Endothelial cell of umbilical vein (primary cell): Measurements from ENCODE around the gene RGS12. TPM values are rescaled to one million over a fixed set of nuclear protein-coding genes. Genes with fewer than 3 reads are reported as not detected.

Experiments used
- BruUV-seq: library from RNA; stranded (reverse); fragments of 400-500 nt; replicated peaks from 2 replicates; lab custom pipeline; 2021; lab: Mats Ljungman, UMichigan
- CTCF ChIA-PET: fragments of 300-600, 350-600 bp; sonication (Branson Sonifier 250); formaldehyde crosslinking; loops from one replicate; lab custom pipeline; 2021; ENCODE audit warnings: antibody characterized with exemption, inconsistent platforms; lab: Charles Lee
- POLR2A ChIA-PET: fragments of 300-600, 350-600 bp; sonication (Branson Sonifier 250); formaldehyde crosslinking; loops from one replicate; lab custom pipeline; 2021; ENCODE audit warnings: antibody characterized with exemption, inconsistent platforms; lab: Charles Lee
- DNase-seq: peaks from one replicate; pipeline ENCODE4 v3.0.0-alpha.2; 2011; ENCODE audit warnings: low read depth, low spot score
- FAIRE-seq: peaks from 2 replicates; lab custom pipeline; 2011; peaks lifted over from hg19 to GRCh38; lab: Jason Lieb, UNC
- H2AFZ ChIP-seq: 2 replicates; pipeline ENCODE4 v1.6.0; 2012; ENCODE audit warnings: low read depth, low read length, control low read depth, inconsistent platforms
- H3K27ac ChIP-seq: 2 replicates; pipeline ENCODE4 v1.5.1; 2011; ENCODE audit warnings: low read depth, mild to moderate bottlenecking, control low read depth, low read length, moderate library complexity; ENCODE audit not compliant: insufficient read depth
- H3K27me3 ChIP-seq, 2 experiments: 2 replicates each; pipeline versions ENCODE4 v1.6.0 to v1.6.1; 2011; ENCODE audit warnings: low read length in 2 of 2, mixed read lengths in 1 of 2; ENCODE audit not compliant: control insufficient read depth in 2 of 2, insufficient read depth in 2 of 2
- H3K36me3 ChIP-seq, 2 experiments: 2 replicates in 1 of 2; 3 replicates in 1 of 2; pipeline ENCODE4 v1.5.1; 2011; ENCODE audit warnings: low read length in 2 of 2, mild to moderate bottlenecking in 1 of 2, moderate library complexity in 1 of 2; ENCODE audit not compliant: control insufficient read depth in 2 of 2, insufficient read depth in 2 of 2; ENCODE audit errors: extremely low read depth in 1 of 2
- H3K4me1 ChIP-seq: 3 replicates; pipeline ENCODE4 v1.5.1; 2011; ENCODE audit warnings: mild to moderate bottlenecking, low read length; ENCODE audit not compliant: control insufficient read depth, insufficient read depth; ENCODE audit errors: extremely low read depth
- H3K4me2 ChIP-seq: 2 replicates; pipeline ENCODE4 v1.6.1; 2011; ENCODE audit warnings: low read length, control low read depth, mixed read lengths; ENCODE audit not compliant: insufficient read depth
- H3K4me3 ChIP-seq, 3 experiments: fragments of 200-600 bp in 1 of 3; sonication (generic), shearing (Covaris generic) in 1 of 3; replicated peaks in 1 of 3; 2 replicates each; pipeline ENCODE4 v1.5.1; 2011 to 2016; ENCODE audit warnings: control low read depth in 3 of 3, low read length in 3 of 3, mild to moderate bottlenecking in 2 of 3, inconsistent platforms in 1 of 3, low read depth in 1 of 3, moderate library complexity in 1 of 3; ENCODE audit not compliant: insufficient read depth in 1 of 3
- H3K79me2 ChIP-seq: 2 replicates; pipeline ENCODE4 v1.6.0; 2012; ENCODE audit warnings: low read length, inconsistent platforms; ENCODE audit not compliant: control insufficient read depth, insufficient read depth
- H3K9ac ChIP-seq: replicated peaks from 2 replicates; pipeline ENCODE3; 2011; ENCODE audit warnings: low read length, control low read depth; ENCODE audit not compliant: insufficient read depth; ENCODE audit errors: extremely low read depth
- H3K9me1 ChIP-seq: replicated peaks from 3 replicates; pipeline ENCODE4 v1.6.0; 2011; ENCODE audit warnings: mild to moderate bottlenecking, low read length; ENCODE audit not compliant: control insufficient read depth, insufficient read depth; ENCODE audit errors: extremely low read depth
- H3K9me3 ChIP-seq: replicated peaks from 2 replicates; pipeline ENCODE4 v1.5.1; 2012; ENCODE audit warnings: low read length, inconsistent platforms; ENCODE audit not compliant: control insufficient read depth, insufficient read depth
- H4K20me1 ChIP-seq: replicated peaks from 2 replicates; pipeline ENCODE3; 2011; ENCODE audit warnings: mild to moderate bottlenecking, low read length; ENCODE audit not compliant: control insufficient read depth, insufficient read depth; ENCODE audit errors: extremely low read depth
- EZH2 ChIP-seq: IDR thresholded peaks from 2 replicates; pipeline ENCODE4 v1.6.1; 2012; ENCODE audit warnings: borderline replicate concordance, low read depth, mild to moderate bottlenecking, moderate library complexity, low read length, inconsistent platforms; ENCODE audit not compliant: severe bottlenecking
- GATA2 ChIP-seq: IDR thresholded peaks from 2 replicates; pipeline ENCODE4 v1.7.0; 2011; ENCODE audit warnings: low read depth, mild to moderate bottlenecking, moderate library complexity, mixed read lengths, low read length; ENCODE audit not compliant: insufficient read length, insufficient read depth
- JUN ChIP-seq: IDR thresholded peaks from 2 replicates; pipeline ENCODE4 v1.6.1; 2011; ENCODE audit warnings: borderline replicate concordance, low read depth; ENCODE audit not compliant: insufficient read length, insufficient read depth
- MYC ChIP-seq: IDR thresholded peaks from one replicate; pipeline ENCODE4 v1.6.1; 2011; ENCODE audit warnings: mild to moderate bottlenecking, low read depth, low read length
- POLR2A ChIP-seq: IDR thresholded peaks from 2 replicates; pipeline ENCODE4 v1.6.1; 2012; ENCODE audit warnings: low read depth, mild to moderate bottlenecking, control low read depth, low read length
- POLR2AphosphoS5 ChIP-seq: IDR thresholded peaks from 2 replicates; pipeline ENCODE4 v1.6.1; 2012; ENCODE audit warnings: low read depth, mild to moderate bottlenecking, control low read depth, low read length, moderate library complexity; ENCODE audit not compliant: insufficient read depth
- dilution Hi-C: fragments of 300-500 bp; cut with MboI; formaldehyde crosslinking; loops from one replicate; pipeline ENCODE4 v1.15.0; 2019; ENCODE audit warnings: low sequenced_read_pairs; ENCODE audit not compliant: extremely low pct_ligation_motif_present
- intact Hi-C: fragments of 100-400 bp; cut with micrococcal nuclease; formaldehyde crosslinking; loops from one replicate; pipeline ENCODE4 v1.10.0; 2022
- polyA plus RNA-seq, 4 experiments: library from polyadenylated mRNA; depleted of rRNA in 3 of 4; stranded (reverse) in 3 of 4; unstranded in 1 of 4; fragments of >200 nt; gene quantifications; 2 replicates each; pipeline versions ENCODE4 v1.2.1 to v1.2.3, GENCODE V29; 2011 to 2012; ENCODE audit warnings: missing spikeins in 1 of 4
- total RNA-seq: library from RNA; stranded (reverse); gene quantifications from 2 replicates; pipeline ENCODE4 v1.2.3, GENCODE V29; 2021

Gene RGS12
- total and polyA plus RNA-seq, 2 donors (not counting 3 experiments of a cell fraction or from before 2014, with no cell fraction given): 65.2 to 75.4 TPM

- Histone ChIP-seq H3K4me3 (peak overlapping the region in 1 of 3 experiments; percentile 7), H3K36me3 (no peaks in the 10 kb centered on the region), H3K9me1 (no peaks in the 10 kb centered on the region), H3K79me2 (peaks cover 37% of the 10 kb centered on the region), H2AFZ (no peak overlapping the region), H3K9ac (no peak overlapping the region), H3K27ac (peak overlapping the region; percentile 14), H3K4me1 (peaks cover 38% of the 10 kb centered on the region), H4K20me1 (no peaks in the 10 kb centered on the region), H3K4me2 (peak overlapping the region; percentile 14), H3K9me3 (no peaks in the 10 kb centered on the region), H3K27me3 (no peaks in the 10 kb centered on the region)
- ChIA-PET POLR2A (interaction anchor here (0.9 to 1.5 kb wide), 3 partner anchors 11 to 38 kb away, joined by 3 to 4 read pairs (median 3); partner anchors contain the start of gene RGS12), CTCF (interaction anchor here (0.8 to 2.9 kb wide), 5 partner anchors 11 to 40 kb away, joined by 3 to 15 read pairs (median 3); no protein-coding TSS in a partner anchor)
- dilution Hi-C loops (no loop called here), intact Hi-C loops (loop anchor here (5.0 kb wide), 1 partner anchor 218 kb away; no protein-coding TSS in a partner anchor)
- TF ChIP-seq EZH2 (no peak), POLR2A (no peak), MYC (peak; percentile 49), JUN (no peak), POLR2AphosphoS5 (no peak), GATA2 (no peak)
- DNase-seq: peak; percentile 75
- no TSS peak for BruUV-seq
- peak; percentile 90 for FAIRE-seq
Observed at GRCh38 chr4:3330707-3331106, 37.9 kb downstream of the RGS12 start.
